IgD-negative memory B cell (primary cell): ENCODE measurements around the gene KMT2C. TPM values are rescaled to one million over a fixed set of nuclear protein-coding genes. Genes with fewer than 3 reads are reported as not detected.

ENCODE experiments used
- polyA plus RNA-seq: library from polyadenylated mRNA; unstranded; fragments of 300-500 nt; fragmentation: Illumina TruSeq; gene quantifications from one replicate; pipeline ENCODE4 v1.2.3, GENCODE V29; 2021

Gene KMT2C
- polyA plus RNA-seq, 1 donor from 2014 or later, result 23.7 TPM

Other genes starting within 250 kb of the KMT2C start
- gene XRCC2, start 240.1 kb upstream of the KMT2C start, polyA plus RNA-seq, result 0.43 TPM